ENCODE measurements around the gene JAKMIP3. TPM values are rescaled to one million over a fixed set of nuclear protein-coding genes. Genes with fewer than 3 reads are reported as not detected.

JAKMIP3 gene
- polyA plus RNA-seq, 1 experiment: 0.19 TPM

DNA sequence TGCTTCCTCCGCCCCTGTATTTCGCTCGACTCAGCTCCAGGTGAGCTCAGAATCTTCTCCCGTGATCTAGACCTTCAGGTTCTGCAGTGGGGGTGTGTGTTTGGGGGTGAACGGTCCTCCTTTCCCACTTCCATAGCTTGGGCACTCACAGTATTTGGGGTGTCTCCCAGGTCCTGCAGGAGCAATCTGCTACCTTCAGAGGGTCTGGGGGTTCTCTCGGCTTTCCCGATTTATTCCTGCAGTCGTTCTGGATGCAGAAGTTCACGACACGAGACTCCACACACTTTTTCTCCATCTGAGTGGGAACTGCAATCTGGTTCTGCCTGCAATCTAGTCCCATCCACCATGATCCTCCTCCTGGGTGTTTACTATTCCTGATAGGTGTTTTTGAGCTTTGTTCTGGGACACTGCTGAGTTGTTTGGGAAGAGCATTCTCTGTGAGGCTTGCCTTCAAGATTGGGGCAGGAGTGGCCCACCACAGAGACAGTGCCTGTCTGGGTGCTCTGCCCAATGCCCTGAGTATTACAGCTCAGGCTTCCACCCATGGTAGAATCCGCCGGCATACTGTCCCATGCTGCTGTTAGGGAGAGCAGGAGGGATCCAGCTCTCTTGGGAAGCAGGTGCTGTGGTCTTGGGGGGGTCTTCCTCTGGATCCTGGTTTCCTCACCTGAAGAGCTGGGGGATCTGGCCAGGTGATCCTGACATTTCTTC lies 29.8 kb downstream of the JAKMIP3 start:
- H3K4me3 ChIP-seq (ENCODE audit: low read depth, low read length): no peak overlapping the region
- H3K9me3 ChIP-seq (ENCODE audit: control insufficient read depth, insufficient read depth, low read length): no peaks in the 10 kb centered on the region; the same call in 1 of the 2 replicates
- H3K27ac ChIP-seq (ENCODE audit: low read depth, low read length): no peak overlapping the region
- ChIA-PET CTCF (no interaction called here), POLR2A (no interaction called here)
- no peaks in the 10 kb centered on the region for H3K27me3 ChIP-seq (ENCODE audit: control insufficient read depth, insufficient read depth, low read length)
- TF ChIP-seq, protein P1, sequence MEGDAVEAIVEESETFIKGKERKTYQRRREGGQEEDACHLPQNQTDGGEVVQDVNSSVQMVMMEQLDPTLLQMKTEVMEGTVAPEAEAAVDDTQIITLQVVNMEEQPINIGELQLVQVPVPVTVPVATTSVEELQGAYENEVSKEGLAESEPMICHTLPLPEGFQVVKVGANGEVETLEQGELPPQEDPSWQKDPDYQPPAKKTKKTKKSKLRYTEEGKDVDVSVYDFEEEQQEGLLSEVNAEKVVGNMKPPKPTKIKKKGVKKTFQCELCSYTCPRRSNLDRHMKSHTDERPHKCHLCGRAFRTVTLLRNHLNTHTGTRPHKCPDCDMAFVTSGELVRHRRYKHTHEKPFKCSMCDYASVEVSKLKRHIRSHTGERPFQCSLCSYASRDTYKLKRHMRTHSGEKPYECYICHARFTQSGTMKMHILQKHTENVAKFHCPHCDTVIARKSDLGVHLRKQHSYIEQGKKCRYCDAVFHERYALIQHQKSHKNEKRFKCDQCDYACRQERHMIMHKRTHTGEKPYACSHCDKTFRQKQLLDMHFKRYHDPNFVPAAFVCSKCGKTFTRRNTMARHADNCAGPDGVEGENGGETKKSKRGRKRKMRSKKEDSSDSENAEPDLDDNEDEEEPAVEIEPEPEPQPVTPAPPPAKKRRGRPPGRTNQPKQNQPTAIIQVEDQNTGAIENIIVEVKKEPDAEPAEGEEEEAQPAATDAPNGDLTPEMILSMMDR (IDR thresholded peaks at IDR 0.05; ENCODE audit: low read depth, low read length): no peak
- no peak for DNase-seq (ENCODE audit: low read depth, low spot score)

DNA sequence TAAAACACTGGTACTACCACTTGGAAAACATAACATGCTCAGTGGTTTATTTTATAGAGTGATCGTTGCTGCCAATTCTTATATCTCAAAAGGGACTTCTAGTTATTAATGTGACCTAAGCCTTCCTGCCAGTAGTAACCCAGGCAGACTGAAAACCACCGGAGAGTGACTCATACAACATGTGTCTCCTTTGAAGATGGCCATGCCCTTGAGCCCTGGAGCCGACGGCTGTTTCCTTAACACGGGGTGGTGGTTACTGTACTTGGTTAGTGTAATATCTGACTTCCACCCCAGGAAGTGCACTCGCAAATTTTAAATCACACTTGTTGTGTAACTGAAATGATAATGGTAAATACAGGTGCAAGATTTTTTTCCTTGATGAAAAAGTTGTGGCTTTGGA lies 30.5 kb downstream of the JAKMIP3 start:
- no peaks in the 10 kb centered on the region for H3K27me3 ChIP-seq (ENCODE audit: control insufficient read depth, insufficient read depth, low read length)
- no peak for DNase-seq (ENCODE audit: low read depth, low spot score)
- TF ChIP-seq, protein P1 (IDR thresholded peaks at IDR 0.05; ENCODE audit: low read depth, low read length): no peak
- H3K27ac ChIP-seq (ENCODE audit: low read depth, low read length): no peak overlapping the region
- no peaks in the 10 kb centered on the region; the same call in 1 of the 2 replicates for H3K9me3 ChIP-seq (ENCODE audit: control insufficient read depth, insufficient read depth, low read length)
- ChIA-PET CTCF (no interaction called here), POLR2A (interaction anchor here (0.5 kb wide), 1 partner anchor 1191 kb away, joined by 3 read pairs; no protein-coding TSS in a partner anchor)
- no peak overlapping the region for H3K4me3 ChIP-seq (ENCODE audit: low read depth, low read length)

DNA sequence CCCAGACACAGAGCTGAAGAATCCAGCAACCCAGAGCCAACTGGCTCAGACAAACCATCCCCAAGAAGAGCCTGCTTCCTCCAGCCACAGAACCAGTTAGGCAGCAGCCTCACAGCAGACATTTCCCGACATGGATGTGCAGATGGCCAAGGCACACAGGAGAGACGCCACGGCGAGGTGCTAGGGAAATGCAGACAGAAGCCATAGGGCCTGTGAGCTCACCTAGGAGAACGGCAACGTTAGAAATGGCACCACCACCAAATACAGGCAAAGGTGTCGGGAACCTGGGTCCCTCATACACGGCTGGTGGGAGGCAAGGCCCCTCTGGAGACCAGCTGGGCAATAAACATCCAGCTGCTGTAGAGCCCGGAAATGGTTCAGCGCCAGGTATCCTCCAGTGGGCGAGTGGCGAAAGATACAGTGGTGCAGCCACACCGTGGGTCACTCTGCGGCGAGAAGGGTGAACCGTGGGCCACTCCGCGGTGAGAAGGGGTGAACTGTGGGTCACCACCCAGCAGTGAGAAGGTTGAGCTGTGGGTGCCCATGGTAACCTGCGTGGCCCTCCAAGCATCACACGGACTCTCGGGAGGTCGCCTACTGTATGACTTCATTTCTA lies 31.2 kb downstream of the JAKMIP3 start:
- no peak overlapping the region for H3K27ac ChIP-seq (ENCODE audit: low read depth, low read length)
- no peaks in the 10 kb centered on the region; the same call in 1 of the 2 replicates for H3K9me3 ChIP-seq (ENCODE audit: control insufficient read depth, insufficient read depth, low read length)
- CTCF ChIA-PET: no interaction called here
- no peak for DNase-seq (ENCODE audit: low read depth, low spot score)
- TF ChIP-seq, protein P1 (IDR thresholded peaks at IDR 0.05; ENCODE audit: low read depth, low read length): no peak
- peaks cover 1% of the 10 kb centered on the region for H3K27me3 ChIP-seq (ENCODE audit: control insufficient read depth, insufficient read depth, low read length)
- POLR2A ChIA-PET: interaction anchor here (0.5 kb wide), 1 partner anchor 1191 kb away, joined by 3 read pairs; no protein-coding TSS in a partner anchor
- H3K4me3 ChIP-seq (ENCODE audit: low read depth, low read length): no peak overlapping the region

DNA sequence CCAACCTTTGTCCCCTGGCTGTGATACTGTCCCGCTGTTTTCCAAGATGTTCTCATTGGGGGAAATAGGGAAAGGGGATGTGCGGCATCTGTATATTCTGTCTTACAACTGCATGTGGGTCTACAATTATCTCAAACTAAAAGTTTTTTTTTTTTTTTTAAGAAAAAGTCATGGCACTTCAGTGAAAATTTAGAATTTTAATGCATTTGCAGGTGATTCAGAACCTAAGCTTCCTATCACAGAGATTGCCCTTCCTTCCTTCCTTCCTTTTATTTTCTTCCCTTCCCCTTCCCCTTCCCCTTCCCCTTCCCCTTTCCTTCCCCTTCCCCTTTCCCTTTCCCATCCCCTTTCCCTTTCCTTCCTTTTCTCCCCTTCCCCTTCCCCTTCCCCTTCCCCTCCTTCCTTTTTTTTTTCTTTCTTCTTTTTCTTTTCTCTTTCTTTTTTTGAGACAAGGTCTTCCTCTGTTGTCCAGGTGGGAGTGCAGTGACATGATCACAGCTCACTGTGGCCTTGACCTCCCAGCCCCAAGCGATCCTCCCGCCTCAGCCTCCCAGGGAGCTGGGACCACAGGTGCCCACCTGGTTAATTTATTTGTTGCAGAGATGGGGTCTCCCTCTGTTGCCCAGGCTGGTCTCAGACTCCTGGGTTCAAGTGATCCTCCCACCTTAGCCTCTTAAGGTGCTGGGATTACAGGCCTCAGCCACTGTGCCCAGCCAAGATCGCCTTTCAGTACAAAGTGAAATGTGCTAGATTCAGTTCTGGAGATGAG lies 32.0 kb downstream of the JAKMIP3 start:
- TF ChIP-seq, protein P1 (IDR thresholded peaks at IDR 0.05; ENCODE audit: low read depth, low read length): no peak
- H3K27ac ChIP-seq (ENCODE audit: low read depth, low read length): no peak overlapping the region
- DNase-seq (ENCODE audit: low read depth, low spot score): no peak
- no peaks in the 10 kb centered on the region; the same call in 1 of the 2 replicates for H3K9me3 ChIP-seq (ENCODE audit: control insufficient read depth, insufficient read depth, low read length)
- H3K4me3 ChIP-seq (ENCODE audit: low read depth, low read length): no peak overlapping the region
- ChIA-PET POLR2A (no interaction called here), CTCF (no interaction called here)
- peaks cover 4% of the 10 kb centered on the region for H3K27me3 ChIP-seq (ENCODE audit: control insufficient read depth, insufficient read depth, low read length)
